Measurements from ENCODE around the gene NDUFAF7.

- no peak for TF ChIP-seq ZNF274 (IDR thresholded peaks at IDR 0.05; ENCODE audit: low read length)
- TF ChIP-seq ZNF274 (tag by site-specific recombination; IDR thresholded peaks at IDR 0.05; ENCODE audit: borderline replicate concordance), result no peak
- TF ChIP-seq ZNF76 (tag by site-specific recombination; IDR thresholded peaks at IDR 0.05; ENCODE audit: borderline replicate concordance, low read depth), result 0 out of 2 replicates have a peak, but pooled peaks have one; percentile 12
- TF ChIP-seq ZNF174 (tag by site-specific recombination; IDR thresholded peaks at IDR 0.05), result no peak
- no peak for TF ChIP-seq ZBTB1 (tag by site-specific recombination; IDR thresholded peaks at IDR 0.05)
- peak; percentile 51; the same call in 1 of the 2 replicates for TF ChIP-seq EGR2 (tag by site-specific recombination; IDR thresholded peaks at IDR 0.05; ENCODE audit: low read depth)
- peak; percentile 44; the same call in 1 of the 2 replicates for TF ChIP-seq CTCF (tag by site-specific recombination; IDR thresholded peaks at IDR 0.05)
- 0 out of 2 replicates have a peak, but pooled peaks have one; percentile 40 for TF ChIP-seq ZNF843 (tag by site-specific recombination; IDR thresholded peaks at IDR 0.05)
- no peak for TF ChIP-seq ZFP41 (tag by site-specific recombination; IDR thresholded peaks at IDR 0.05; ENCODE audit: borderline replicate concordance)
Observed at GRCh38 chr2:37231241-37232130, at the start of gene NDUFAF7, which contains the start of gene CEBPZ.

Measured in HEK293 (cell line).